Measurements from ENCODE around the gene COL6A2.
"Not testable (repeated sequence)": the region's sequence is repeated elsewhere in the genome, so short reads cannot be mapped to it uniquely, and the experiment has no call there.

COL6A2 gene

GRCh38 chr21:46095814-46096595 lies 1.9 kb upstream of the COL6A2 start:
- no peak for DNase-seq

GRCh38 chr21:46096596-46097335 lies 1.1 kb upstream of the COL6A2 start:
- no peak for DNase-seq

GRCh38 chr21:46098303-46099141 lies 610 bp downstream of the COL6A2 start:
- no peak for DNase-seq

GRCh38 chr21:46099476-46099875 lies 1.6 kb downstream of the COL6A2 start:
- DNase-seq = no peak

GRCh38 chr21:46100020-46100419 lies 2.1 kb downstream of the COL6A2 start:
- no peak for DNase-seq

GRCh38 chr21:46100426-46100825 lies 2.5 kb downstream of the COL6A2 start:
- no peak for DNase-seq

- DNase-seq = no peak
These were observed 3.0 kb downstream of the COL6A2 start for GRCh38 chr21:46100906-46101305.

- no peak for DNase-seq
These were observed 6.2 kb downstream of the COL6A2 start for GRCh38 chr21:46104104-46104503.

- not testable (repeated sequence) for DNase-seq
These were observed 9.5 kb downstream of the COL6A2 start for GRCh38 chr21:46107376-46107775.

GRCh38 chr21:46108827-46109312 lies 11.0 kb downstream of the COL6A2 start:
- no peak for DNase-seq

- DNase-seq = no peak
These were observed 11.7 kb downstream of the COL6A2 start for GRCh38 chr21:46109313-46110221.

- no peak for DNase-seq
These were observed 12.7 kb downstream of the COL6A2 start for GRCh38 chr21:46110499-46111192.

GRCh38 chr21:46111193-46111571 lies 13.3 kb downstream of the COL6A2 start:
- no peak for DNase-seq

- DNase-seq = no peak
These were observed 14.2 kb downstream of the COL6A2 start for GRCh38 chr21:46111857-46112724.

- DNase-seq = no peak
These were observed 14.9 kb downstream of the COL6A2 start for GRCh38 chr21:46112725-46113215.

GRCh38 chr21:46113497-46114176 lies 15.7 kb downstream of the COL6A2 start:
- no peak for DNase-seq

GRCh38 chr21:46114963-46115362 lies 17.1 kb downstream of the COL6A2 start:
- DNase-seq = no peak

GRCh38 chr21:46115441-46116188 lies 17.7 kb downstream of the COL6A2 start:
- DNase-seq = no peak
